Germinal center (tissue), 1 donor: ENCODE measurements around the gene IDH3G.
"Not testable (repeated sequence)": the region's sequence is repeated elsewhere in the genome, so short reads cannot be mapped to it uniquely, and the experiment has no call there.

Experiments used
- DNase-seq: peaks from one replicate; pipeline ENCODE4 v3.0.0; 2012; ENCODE audit warnings: mixed read lengths, low spot score

IDH3G gene

DNA sequence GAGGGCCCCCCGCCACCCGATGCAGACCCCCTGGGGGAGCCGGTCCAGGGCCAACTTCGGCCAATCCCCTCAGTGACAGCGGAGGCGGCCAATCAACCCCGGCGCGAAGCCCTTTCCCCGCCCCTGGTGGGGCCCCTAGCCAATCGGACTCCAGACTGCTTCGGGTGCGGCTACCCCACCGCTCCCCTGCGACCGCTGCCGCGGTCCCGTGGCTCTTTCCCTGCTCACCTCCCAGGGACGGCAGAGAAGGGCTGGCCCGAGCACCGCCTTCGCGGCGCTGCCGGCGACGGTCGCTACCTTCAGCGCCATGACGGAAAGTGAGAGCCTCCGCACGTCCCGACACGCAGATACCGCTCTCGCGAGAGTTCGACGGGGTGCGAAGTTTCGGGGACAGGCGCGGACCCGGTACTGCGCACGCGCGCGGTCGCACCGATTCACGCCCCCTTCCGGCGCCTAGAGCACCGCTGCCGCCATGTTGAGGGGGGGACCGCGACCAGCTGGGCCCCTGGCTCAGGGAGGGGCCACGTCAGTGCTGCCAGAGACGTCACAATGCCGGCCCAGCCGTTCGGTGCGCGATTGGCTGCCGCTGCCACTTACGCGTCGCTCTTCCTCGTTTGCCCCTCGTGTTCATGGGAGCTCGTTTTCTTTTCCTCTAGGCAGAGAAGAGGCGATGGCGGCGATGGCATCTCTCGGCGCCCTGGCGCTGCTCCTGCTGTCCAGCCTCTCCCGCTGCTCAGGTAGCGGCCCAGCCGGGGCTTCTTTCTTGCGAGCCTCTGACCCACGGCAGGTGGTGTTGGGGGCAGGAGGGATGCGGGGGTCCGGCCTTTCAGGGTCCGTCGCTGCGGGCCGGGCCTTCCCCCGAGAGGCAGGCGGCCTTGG, at the start of gene IDH3G, which contains the start of gene SSR4:
Gene IDH3G, minus strand, starts transcription at position 358 of the 879 bp plus-strand sequence. Its CDS starts 49 bp downstream, at position 309.
Gene SSR4, plus strand, starts transcription at position 651 of the 879 bp plus-strand sequence. Its CDS starts 20 bp downstream, at position 671.
- DNase-seq = peak; percentile 95

DNA sequence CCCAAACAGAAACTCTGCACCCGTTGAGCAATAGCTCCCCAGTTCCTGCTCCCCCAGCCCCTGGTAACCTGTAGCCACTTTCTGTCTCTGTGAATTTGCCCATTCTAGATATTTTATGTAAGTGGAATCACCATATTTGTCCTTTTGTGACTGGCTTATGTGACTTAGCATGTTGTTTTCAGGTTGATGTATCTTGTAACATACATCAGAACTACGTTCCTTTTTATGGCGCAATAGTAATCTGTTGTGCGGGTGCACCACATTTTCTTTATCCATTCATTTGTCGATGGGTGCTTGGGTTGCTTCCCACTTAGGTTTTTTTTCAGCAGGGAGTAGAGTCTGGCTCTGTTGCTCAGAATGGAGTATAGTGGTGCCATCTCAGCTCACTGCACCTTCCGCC, 42.7 kb upstream of the IDH3G start:
- no peak for DNase-seq

DNA sequence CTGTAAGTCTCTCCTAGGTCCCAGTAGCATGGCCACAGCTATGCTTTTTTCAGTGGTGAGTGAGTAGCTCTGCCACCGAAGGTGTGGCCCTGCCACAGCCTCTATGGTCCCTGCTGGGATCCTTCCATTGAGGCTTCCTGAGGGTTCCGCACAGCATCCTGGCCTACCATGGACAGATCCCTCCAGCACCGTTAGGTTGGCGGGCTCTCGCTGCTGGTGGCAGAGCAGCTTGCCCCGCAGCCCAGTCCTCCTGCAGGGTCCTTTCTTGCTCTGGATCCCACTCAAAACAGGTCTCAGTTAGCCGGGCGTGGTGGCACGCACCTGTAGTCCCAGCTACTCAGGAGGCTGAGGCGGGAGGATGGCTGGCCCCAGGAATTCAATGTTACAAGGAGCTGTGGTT, 38.6 kb upstream of the IDH3G start:
- no peak for DNase-seq

DNA sequence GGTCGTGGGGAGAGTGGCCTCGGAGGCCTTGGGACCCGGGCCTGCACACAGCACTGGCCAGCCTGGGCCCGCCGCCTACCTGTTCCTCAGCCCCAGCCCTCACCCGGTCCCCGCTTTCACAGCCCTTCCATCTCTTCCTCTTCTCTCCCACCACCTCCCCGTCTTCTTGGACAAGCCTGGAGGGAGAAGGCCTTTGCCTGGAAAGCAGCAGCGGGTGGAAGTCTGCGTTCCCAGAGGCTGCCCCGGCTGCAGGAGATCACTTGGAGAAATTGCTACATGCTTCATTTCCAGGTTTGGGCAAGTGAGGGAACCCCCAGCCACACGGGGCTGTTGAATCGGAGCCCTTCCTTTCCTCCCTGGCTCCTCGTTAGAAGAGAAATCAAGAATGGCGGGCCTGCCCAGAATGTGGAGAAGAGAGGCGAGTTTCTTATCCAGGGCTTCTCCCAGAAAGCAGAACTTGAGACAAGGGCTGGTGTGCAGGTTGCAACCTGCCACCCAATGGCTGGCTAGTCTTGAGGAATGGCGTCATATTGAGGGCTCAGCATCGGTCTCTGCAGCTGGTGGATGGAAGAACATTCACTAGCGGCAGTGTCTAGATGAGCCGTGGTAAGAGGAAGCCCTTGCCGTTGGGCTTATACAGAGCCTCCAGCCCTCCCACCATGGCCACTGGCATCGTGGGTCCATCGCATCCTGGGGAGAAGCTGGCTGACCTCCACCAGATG, 37.4 kb upstream of the IDH3G start:
- no peak for DNase-seq

DNA sequence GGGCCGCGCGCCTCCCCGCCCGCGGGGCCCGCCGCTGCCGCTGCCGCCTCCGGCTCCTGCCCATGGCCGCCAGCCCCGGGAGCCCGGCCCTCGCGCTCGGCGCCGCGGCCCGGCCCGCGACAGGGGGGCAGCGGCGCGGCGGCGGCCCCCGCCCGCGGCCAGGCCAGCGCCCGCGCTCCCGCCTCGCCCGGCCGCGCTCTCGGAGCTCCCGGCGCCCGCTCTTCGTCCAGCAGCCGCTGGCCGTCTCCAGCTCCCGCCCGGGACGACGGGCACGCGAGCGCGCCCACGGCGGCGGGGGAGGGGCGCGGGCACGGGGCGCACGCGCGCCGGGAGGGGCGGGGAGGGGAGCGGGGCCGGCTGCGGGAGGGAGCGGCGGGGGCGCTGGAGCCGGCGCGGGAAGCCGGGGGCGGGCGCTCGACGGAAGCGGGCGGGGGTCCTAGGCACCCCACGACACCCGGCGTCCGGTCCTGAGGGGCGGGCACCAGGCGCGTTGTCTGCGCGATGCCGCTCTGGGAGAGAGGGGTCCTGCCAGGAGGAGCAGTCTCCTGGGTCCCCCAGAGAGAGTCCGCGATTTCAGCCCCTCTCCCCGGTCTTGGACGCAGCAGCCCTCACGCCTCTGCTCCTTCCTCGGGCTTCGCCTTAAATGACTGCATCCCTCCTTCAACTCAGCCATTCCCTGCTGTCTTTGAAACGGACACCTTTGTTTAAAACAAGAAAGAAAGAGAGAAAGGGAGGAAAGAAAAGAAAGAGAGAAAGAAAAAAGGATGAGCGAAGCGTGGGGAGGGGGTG, 36.7 kb upstream of the IDH3G start:
- no peak for DNase-seq

DNA sequence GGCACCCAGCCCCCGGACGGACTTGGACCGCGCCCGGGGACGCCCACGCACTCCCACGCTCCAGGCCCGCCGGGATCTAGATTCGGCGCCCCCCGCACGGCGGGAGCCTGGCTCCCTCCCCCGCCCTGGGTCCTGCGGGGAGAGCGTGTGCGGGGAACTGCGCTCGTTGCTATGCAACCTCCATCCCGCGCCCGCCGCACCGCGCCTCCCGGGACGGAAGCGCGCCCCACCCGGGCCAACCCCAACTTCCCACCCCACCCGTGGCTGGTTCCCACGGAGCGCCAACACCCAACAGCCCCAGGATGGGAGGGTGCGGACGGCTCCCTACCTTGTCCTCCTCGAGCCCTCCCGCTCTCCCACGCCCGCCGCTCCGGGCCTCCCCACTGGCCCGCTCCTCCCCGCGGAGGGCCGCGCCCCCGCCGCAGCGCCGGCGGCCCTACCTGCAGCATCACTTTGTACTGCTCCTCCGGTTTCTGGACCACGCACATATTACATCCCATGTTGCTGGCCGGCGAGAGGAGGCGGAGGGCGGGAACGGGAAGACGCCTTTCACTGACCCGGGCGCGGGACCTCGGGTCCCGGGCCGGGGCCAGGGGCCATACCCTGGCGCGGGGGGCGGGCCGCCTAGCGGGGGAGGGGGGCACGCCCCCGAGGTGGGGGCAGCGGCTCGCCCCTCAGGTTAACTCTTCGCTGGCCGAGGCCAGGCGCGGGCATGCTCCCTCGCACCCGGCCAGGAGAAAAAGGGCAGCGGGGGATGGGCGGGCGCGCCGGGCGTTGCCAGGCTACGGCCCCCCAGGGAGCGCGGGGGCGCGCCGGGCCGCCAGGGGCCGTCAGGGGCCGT, 35.8 kb upstream of the IDH3G start, which contains the start of gene PDZD4:
Gene PDZD4, minus strand, starts transcription at position 746 of the 841 bp plus-strand sequence. Its CDS starts 246 bp downstream, at position 500.
- no peak for DNase-seq

DNA sequence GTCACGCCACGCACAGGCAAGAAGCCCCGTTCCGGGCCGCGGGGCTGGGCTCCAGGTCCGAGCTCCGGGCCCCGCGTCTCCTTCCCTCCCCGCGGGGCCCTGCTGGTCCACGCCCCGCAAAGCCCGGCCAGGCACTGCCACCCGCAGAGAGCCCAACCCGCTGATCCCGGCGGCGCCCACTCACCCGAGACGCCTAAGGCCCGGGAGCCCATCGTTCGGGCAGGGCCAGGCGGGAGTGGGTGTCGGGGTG, 35.3 kb upstream of the IDH3G start:
- DNase-seq = no peak

DNA sequence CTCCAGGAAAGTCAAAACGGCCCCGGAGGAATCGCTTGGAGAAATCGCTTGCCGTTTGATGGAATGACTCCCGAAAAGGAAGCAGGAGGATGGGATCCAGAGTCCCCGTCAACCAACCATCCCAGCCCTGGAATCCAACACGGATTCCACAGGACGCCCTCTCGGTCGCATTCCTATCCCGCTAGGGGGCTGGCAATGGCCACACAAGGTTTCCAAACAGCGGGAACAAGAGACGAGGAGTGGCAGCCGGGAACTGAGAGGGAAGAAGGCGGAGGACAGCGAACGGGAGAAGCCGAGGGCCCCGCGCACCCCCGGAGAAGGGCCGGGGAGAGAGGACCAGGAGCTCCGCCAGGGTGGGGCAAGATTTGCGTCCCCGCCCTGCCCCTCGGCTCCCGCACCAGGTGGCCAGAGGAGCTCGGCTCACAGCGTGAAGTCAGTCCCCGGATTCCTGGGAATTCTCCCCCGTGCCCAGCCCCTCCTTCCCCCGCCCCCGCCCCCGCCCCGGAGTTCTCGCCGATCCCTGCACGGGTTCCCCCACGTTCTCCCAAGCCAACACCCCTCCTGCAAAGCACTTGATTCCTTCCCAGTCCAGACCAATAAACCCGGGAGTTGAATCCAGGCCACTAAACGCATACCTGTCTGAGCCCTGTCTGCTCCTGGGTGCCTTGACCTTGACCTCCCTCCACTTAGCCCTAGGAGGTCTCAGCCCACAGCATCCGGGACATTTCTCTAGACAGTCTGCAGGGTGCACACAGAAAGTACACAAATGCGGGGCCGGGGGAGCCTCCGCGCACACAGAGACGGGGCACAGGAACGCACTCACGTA, 34.8 kb upstream of the IDH3G start:
- DNase-seq = no peak

DNA sequence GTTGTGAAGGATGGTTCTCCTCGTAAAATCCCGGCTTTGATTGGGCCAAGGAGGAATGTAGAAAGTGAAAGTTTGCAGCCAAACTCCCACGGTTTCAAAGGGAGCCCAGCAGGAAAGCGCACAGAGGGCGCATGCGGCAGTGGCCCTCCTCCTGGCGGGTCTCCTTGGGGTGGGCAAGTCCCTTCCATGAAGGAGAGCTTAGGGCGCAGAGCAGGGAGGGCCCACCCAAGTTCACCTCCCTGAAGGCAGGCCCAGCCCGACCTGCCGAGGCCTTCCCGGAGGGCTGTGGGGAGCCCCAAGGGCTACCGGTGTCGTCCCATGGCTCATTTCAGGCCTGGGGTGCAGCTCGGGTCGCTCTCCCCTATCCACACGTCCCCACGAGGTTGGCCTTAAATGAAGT, 34.1 kb upstream of the IDH3G start:
- peak; percentile 1 for DNase-seq

DNA sequence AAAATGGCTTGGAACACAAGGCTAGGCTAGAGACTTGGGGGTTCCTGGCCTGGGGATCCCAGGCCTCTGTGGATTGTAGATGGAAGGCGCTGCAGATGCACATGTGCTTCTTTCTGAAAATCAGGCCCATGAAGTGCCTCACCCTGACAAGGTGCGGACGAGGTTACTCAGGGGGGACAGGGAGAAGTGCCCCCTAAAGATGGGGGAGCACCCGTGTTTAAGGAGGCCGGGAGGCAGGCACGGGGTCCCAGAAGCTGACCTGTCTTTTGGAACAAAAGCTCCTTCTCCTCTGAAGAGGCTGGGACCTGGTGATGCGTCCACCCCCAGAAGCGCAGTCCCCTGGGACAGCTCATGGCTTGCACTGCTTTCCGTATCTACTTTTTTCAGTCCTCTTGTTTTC, 33.7 kb upstream of the IDH3G start:
- DNase-seq = no peak

DNA sequence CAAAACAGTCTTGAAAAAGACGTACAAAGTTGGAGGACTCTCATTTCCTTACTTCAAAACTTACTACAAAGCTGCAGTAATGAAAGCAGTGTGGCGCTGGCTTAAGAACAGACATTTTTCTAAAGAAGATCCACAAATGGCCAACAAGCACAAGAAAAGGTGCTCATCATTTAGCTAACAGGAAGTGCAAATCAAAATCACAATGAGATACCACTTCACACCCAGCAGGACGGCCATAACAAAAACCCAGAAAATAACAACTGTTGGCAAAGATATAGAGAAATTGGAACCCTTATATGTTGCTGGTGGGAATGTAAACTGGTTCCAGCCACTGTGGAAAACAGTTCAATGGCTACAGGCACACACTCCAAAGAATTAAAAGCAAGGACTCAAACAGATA, 32.8 kb upstream of the IDH3G start:
- DNase-seq = no peak

DNA sequence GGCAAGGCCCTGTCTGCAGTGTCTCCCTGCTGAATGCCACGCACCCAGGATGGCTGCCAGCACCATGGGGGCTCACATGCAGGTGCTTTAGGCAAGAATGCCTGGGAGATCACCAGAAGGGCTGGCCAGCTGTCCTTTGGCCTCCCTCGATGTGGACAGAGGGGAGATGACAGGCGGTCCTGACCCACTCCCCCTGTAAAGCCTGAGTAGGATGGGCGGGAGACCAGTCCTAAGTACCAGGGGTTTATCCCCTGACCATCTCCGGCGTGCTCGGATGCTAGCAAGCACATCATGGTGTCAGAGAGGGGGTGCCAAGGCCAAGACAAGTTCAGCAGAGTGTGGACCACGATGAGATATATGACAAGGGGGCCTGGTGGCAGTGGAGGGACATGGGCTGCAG, 30.9 kb upstream of the IDH3G start:
- no peak for DNase-seq

DNA sequence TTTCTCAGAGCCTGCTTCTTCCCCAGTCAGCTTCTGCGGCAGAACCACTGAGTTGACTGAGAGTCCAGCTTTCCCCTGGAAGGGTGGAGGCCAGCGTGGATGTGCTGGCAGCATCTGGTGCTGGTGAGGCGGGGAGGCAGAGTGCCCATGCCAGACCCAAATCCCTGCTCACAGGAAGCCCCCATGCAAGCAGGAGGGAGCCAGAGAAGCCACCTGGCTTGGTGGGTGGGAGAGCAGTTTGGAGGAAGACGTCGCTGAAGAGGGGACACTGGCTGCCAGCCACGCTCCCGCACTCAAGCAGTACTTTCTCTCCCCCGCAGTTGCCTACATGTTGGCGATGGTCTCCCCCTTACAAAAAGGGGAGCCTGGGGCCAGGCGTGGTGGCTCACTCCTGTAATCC, 30.2 kb upstream of the IDH3G start:
- peak; percentile 0 for DNase-seq

DNA sequence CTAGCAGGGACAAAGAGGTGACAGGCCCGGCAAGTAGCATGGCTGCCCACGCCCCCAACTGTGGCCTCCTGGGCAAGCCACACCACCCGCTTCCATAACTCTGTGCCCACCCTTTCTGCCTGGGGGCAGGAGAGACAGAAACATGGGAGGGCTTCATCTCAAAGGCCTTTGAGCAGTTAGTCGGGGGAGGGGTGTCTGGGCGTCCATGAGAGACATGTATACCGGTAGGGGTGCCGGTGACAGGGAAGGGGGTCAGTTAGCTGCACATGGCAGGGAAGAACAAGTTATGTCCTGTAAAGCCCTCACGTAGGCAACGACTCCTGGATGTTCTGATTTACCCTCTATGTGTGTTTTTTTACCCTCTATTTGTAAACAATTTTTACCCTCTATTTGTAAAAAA, 26.9 kb upstream of the IDH3G start:
- DNase-seq = no peak

DNA sequence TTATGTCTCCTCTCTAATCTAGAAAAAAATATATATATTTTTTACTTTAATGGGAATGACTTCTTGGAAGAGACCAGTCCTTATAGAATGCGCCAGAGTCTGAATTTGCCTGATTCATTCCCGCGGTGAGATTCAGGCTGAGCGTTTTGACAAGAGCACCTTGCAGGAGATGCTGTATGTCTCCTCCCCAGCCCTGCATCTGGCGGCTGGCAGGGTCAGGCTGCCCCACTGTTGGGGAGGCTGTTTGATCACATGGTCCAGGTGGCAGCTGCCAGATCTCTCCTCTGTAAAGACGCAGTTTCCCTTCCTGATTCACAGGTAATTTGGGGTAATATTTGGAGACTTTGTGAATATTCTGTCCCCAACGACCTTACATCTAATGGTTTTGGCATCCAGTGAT, 26.4 kb upstream of the IDH3G start:
- DNase-seq = no peak

DNA sequence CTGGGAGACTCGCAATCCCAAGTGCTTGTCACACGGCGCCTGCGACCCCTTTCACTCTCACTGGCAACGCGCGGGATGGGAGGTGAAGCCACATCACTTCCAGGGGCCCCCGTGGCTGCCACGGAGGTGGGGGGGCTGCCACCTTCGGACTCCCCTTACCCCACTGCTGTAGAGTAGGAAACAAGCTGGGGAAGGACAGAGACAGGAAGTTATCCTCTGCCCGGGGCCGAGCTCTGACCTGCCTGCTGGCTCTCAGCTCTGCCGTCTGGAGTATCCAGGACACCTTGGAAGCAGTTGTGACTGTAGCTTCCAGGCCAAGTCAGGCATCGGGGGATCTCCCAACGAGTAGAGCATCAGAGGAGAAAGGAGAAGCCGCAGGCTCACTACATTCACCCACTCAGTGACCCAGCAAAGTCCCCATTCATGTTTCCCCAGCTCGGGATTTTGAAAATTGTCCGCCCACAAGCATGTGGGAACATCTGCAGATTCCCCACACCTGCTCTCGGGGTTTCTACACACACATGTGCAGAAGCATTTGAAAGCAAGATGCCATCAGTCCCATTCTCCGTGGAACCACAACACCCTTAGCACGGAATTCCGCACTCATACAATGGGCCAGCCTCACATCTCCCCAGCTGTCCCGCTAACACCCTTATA, 25.3 kb upstream of the IDH3G start:
- DNase-seq = no peak

DNA sequence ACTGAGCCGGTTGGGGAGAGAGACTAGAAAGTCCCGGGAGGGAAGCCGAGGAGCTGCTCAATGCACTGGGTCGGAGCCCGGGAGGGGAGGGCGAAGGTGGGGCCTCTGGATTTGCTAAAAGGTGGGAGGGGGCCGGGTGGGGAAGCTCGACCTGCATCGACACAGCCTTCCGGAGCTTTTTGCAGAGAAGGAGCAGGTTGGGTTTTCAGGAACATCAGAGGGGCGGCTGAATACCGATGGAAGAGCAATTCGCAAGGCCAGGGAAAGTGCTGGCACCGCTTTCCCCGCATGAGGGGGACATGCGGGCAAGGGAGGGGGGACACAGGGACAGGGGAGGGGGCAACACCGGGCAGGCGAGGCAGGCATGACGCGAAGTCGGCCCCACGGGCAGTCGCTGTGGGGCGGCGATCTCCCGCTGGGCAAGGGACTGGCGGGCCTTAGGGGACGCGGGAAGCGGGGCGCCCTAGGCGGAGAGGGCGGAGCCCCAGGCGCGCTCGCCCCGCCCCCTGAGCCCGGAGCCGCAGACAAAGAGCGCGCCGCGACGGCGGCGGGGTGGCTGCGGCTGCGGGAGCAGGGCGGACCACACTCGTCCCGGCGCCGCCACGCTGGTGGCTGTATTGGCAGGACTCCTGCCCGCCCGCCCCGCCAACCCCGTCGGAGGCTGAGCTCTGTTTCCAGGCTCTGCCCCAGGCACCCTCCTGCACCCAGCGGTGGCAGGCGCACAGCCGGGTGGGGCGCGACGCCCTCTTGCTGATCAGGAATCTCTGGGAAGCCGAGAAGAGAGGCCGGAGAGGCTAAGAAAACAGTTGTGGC, 24.6 kb upstream of the IDH3G start:
- DNase-seq = peak; percentile 59

DNA sequence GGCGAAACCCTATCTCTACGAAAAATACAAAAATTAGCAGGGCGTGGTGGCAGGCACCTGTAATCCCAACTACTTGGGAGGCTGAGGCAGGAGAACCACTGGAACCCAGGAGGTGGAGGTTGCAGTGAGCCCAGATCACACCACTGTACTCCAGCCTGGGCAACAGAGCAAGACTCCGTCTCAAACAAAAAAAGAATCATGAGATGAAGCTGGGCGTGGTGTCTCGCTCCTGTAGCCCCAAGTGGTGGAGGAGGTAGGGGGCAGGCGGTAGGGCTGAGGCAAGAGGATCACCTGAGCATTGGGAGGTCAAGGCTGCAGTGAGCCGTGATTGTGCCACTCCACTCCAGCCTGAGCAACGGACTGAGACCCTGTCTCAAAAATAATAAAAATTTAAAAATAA, 23.9 kb upstream of the IDH3G start:
- DNase-seq = not testable (repeated sequence)
